LoVo (cell line): ENCODE measurements around the gene PRAMEF15.
A peak's percentile ranks its signal among the peaks of the same experiment; 100 is the strongest.
"Not testable (repeated sequence)": the region's sequence is repeated elsewhere in the genome, so short reads cannot be mapped to it uniquely, and the experiment has no call there.

Experiments used
- DNase-seq: peaks from one replicate; pipeline ENCODE4 v3.0.0-alpha.2; 2016; ENCODE audit warnings: low spot score

The PRAMEF15 gene

GRCh38 chr1:13315281-13315680 is at the start of gene PRAMEF15:
PRAMEF15 (plus strand) TSS chr1:13315581; CDS start chr1:13318408, 2,827 bp downstream.
- not testable (repeated sequence) for DNase-seq

- not testable (repeated sequence) for DNase-seq
Observed at GRCh38 chr1:13277016-13277415, 38.4 kb upstream of the PRAMEF15 start.

GRCh38 chr1:13279617-13280016 is 35.8 kb upstream of the PRAMEF15 start:
- not testable (repeated sequence) for DNase-seq

GRCh38 chr1:13285037-13285436 is 30.3 kb upstream of the PRAMEF15 start, which contains the start of gene PRAMEF8:
PRAMEF8 (minus strand) TSS chr1:13285137; CDS start chr1:13284091, 1,046 bp downstream.
- not testable (repeated sequence) for DNase-seq

- not testable (repeated sequence) for DNase-seq
Observed at GRCh38 chr1:13289030-13289429, 26.4 kb upstream of the PRAMEF15 start.

- not testable (repeated sequence) for DNase-seq
Observed at GRCh38 chr1:13297216-13297931, 18.0 kb upstream of the PRAMEF15 start.

- not testable (repeated sequence) for DNase-seq
Observed at GRCh38 chr1:13298699-13299098, 16.7 kb upstream of the PRAMEF15 start.

GRCh38 chr1:13302197-13302596 is 13.2 kb upstream of the PRAMEF15 start:
- DNase-seq: not testable (repeated sequence)

GRCh38 chr1:13303239-13303638 is 12.1 kb upstream of the PRAMEF15 start, which contains the start of gene PRAMEF33:
PRAMEF33 (plus strand) TSS chr1:13303539; CDS start chr1:13305955, 2,416 bp downstream.
- not testable (repeated sequence) for DNase-seq

- DNase-seq: not testable (repeated sequence)
Observed at GRCh38 chr1:13342496-13342895, 27.1 kb downstream of the PRAMEF15 start.

- DNase-seq: not testable (repeated sequence)
Observed at GRCh38 chr1:13347034-13347433, 31.7 kb downstream of the PRAMEF15 start, which contains the start of gene PRAMEF14. PRAMEF14 (minus strand) TSS chr1:13347134; CDS start chr1:13345314, 1,820 bp downstream.

- DNase-seq: not testable (repeated sequence)
Observed at GRCh38 chr1:13353476-13353875, 38.1 kb downstream of the PRAMEF15 start.

- not testable (repeated sequence) for DNase-seq
Observed at GRCh38 chr1:13354475-13354874, 39.1 kb downstream of the PRAMEF15 start.

GRCh38 chr1:13356774-13357173 is 41.4 kb downstream of the PRAMEF15 start:
- DNase-seq: peak; percentile 42

- not testable (repeated sequence) for DNase-seq
Observed at GRCh38 chr1:13362364-13362763, 47.0 kb downstream of the PRAMEF15 start.

GRCh38 chr1:13364928-13365327 is 49.5 kb downstream of the PRAMEF15 start:
- DNase-seq: not testable (repeated sequence)

GRCh38 chr1:13366536-13366935 is 51.2 kb downstream of the PRAMEF15 start:
- DNase-seq: not testable (repeated sequence)

- not testable (repeated sequence) for DNase-seq
Observed at GRCh38 chr1:13368544-13368943, 53.2 kb downstream of the PRAMEF15 start.
